HG03521 (cell line): Measurements from ENCODE around the gene CA10.

Experiments
- ATAC-seq: cut with Tn5 transposase; IDR thresholded peaks from one replicate; pipeline ENCODE4 v1.9.1; 2021; ENCODE audit warnings: mild to moderate bottlenecking, moderate library complexity; ENCODE audit not compliant: unreplicated experiment

CA10 gene

GRCh38 chr17:52049051-52049450 is 109.5 kb downstream of the CA10 start:
- no peak for ATAC-seq

GRCh38 chr17:52048137-52048898 is 110.2 kb downstream of the CA10 start:
- ATAC-seq: no peak

- no peak for ATAC-seq
These were observed 111.4 kb downstream of the CA10 start for GRCh38 chr17:52047086-52047485.

- no peak for ATAC-seq
These were observed 117.3 kb downstream of the CA10 start for GRCh38 chr17:52041123-52041617.

- no peak for ATAC-seq
These were observed 122.1 kb downstream of the CA10 start for GRCh38 chr17:52036416-52036815.

- ATAC-seq: no peak
These were observed 123.1 kb downstream of the CA10 start for GRCh38 chr17:52035336-52035915.

- ATAC-seq: no peak
These were observed 126.1 kb downstream of the CA10 start for GRCh38 chr17:52032454-52032853.

- no peak for ATAC-seq
These were observed 128.5 kb downstream of the CA10 start for GRCh38 chr17:52030052-52030451.

- ATAC-seq: no peak
These were observed 130.8 kb downstream of the CA10 start for GRCh38 chr17:52027620-52028295.

GRCh38 chr17:52027081-52027480 is 131.4 kb downstream of the CA10 start:
- ATAC-seq: no peak

GRCh38 chr17:52026075-52026474 is 132.4 kb downstream of the CA10 start:
- ATAC-seq: no peak

- ATAC-seq: no peak
These were observed 133.3 kb downstream of the CA10 start for GRCh38 chr17:52025236-52025635.

- no peak for ATAC-seq
These were observed 134.1 kb downstream of the CA10 start for GRCh38 chr17:52024300-52024870.

- no peak for ATAC-seq
These were observed 147.4 kb downstream of the CA10 start for GRCh38 chr17:52011064-52011463.

GRCh38 chr17:51999654-52000053 is 158.9 kb downstream of the CA10 start:
- ATAC-seq: no peak

GRCh38 chr17:51997723-51998122 is 160.8 kb downstream of the CA10 start:
- no peak for ATAC-seq

GRCh38 chr17:51995797-51996403 is 162.6 kb downstream of the CA10 start:
- ATAC-seq: no peak

- ATAC-seq: no peak
These were observed 165.6 kb downstream of the CA10 start for GRCh38 chr17:51992864-51993416.

- ATAC-seq: no peak
These were observed 187.4 kb downstream of the CA10 start for GRCh38 chr17:51971121-51971520.

- no peak for ATAC-seq
These were observed 196.8 kb downstream of the CA10 start for GRCh38 chr17:51961689-51962088.

- ATAC-seq: no peak
These were observed 200.7 kb downstream of the CA10 start for GRCh38 chr17:51957786-51958185.
